Measurements from ENCODE around the gene SEPHS2.
A peak's percentile ranks its signal among the peaks of the same experiment; 100 is the strongest.
"Not testable (repeated sequence)": the region's sequence is repeated elsewhere in the genome, so short reads cannot be mapped to it uniquely, and the experiment has no call there.

SEPHS2 gene

GRCh38 chr16:30445408-30446202 lies at the start of gene SEPHS2:
TSS of gene SEPHS2 (minus strand) at chr16:30445874. CDS start at chr16:30445727, 147 bp downstream.
- DNase-seq (ENCODE audit: low read depth in 2 of 2) = peak; percentile 95 to 98

GRCh38 chr16:30494709-30495108 lies 49.0 kb upstream of the SEPHS2 start:
- no peak for DNase-seq (ENCODE audit: low read depth in 2 of 2)

GRCh38 chr16:30493941-30494488 lies 48.3 kb upstream of the SEPHS2 start:
- DNase-seq (ENCODE audit: low read depth in 2 of 2) = no peak

DNA sequence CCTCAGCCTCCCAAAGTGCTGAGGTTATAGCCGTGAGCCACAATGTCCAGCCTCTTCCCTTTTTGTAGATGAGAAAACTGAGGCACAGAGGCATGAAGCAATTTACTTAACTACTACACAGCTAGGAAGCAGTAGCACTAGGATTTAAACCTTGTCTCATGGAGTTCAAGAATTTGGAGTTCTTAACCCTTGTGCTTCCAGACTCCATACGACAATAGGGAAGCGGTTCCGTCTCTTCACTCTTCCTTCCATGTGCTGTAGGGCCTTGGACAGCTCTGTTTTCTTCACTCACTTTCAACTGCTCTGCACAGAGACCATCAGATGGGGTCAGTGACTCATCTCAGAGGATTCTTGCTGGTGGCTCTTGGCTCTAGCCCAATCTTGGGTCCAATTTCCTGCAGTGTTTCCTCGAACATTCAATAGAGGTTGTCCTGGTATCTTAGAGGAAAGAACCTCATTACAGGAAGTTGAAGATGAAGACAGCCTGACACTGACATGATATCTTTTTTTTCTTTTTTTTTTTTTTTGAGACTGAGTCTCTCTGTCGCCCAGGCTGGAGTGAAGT lies 46.2 kb upstream of the SEPHS2 start:
- DNase-seq (ENCODE audit: low read depth in 2 of 2) = no peak

GRCh38 chr16:30491229-30491628 lies 45.6 kb upstream of the SEPHS2 start:
- DNase-seq (ENCODE audit: low read depth in 2 of 2) = no peak

DNA sequence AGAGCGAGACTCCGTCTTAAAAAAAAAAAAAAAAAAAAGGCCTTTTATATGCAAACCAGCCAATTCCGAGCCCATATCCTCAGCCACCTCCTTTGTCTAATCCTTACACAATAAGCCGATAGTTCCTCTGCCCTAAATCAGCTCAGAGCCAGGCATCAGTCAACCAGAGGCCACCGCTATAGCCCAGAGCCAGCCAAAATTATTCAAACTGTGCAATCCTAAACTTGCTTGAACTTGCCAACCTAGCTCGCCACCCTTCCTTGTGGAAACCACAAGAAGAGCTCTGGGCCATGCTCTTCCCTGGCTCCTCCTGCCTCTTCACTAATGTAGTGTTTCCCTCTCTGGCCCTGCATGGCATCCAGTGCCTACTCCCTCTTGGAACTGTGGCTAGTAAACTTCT lies 44.5 kb upstream of the SEPHS2 start:
- DNase-seq (ENCODE audit: low read depth in 2 of 2) = no peak

GRCh38 chr16:30488764-30489605 lies 43.3 kb upstream of the SEPHS2 start:
- DNase-seq (ENCODE audit: low read depth in 2 of 2) = no peak

DNA sequence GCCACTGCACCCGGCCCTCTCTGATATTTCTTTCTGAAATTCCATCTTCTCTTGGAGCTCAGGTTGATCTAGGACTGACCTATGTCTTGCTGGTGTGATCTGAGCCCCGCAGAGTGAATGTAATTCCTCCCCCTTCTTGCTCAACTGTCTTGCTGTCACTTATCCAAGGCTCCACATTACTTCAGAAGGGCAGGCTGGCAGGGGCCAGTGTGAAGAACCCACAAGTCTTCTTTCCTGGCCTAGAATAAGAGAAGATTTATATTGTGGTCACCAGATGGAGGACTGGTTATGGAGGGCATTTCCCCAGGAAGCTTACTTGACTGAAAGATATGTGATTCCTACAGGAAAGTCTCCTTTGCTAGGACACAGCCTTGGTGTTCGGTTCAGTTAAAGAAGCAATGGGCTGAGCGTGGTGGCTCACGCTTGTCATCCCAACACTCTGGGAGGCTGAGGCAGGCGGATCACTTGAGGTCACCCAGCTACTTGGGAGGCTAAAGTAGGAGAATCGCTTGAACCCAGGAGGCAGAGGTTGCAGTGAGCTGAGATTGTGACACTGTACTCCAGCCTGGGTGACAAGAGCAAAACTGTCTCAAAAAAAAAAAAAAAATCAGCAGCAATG lies 40.3 kb upstream of the SEPHS2 start:
- no peak for DNase-seq (ENCODE audit: low read depth in 2 of 2)

DNA sequence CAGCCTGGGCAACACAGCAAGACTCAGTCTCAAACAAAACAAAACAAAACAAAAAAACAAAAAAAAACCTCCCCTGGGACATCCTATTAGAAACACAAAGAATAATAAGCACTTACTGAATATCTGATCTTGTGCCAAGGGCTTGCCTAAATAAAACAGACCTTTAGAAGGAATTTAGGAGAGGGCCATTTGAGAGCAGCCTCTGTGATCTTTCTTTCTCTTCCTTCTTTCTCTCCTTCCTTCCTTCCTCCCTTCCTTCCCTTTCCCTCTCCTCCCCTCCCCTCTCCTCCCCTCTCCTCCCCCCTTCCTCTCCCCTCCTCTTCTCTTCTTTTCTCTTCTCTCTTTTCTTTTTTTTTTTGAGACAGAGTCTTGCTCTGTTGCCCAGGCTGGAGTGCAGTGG lies 39.2 kb upstream of the SEPHS2 start:
- no peak for DNase-seq (ENCODE audit: low read depth in 2 of 2)

- no peak for DNase-seq (ENCODE audit: low read depth in 2 of 2)
Observed at GRCh38 chr16:30482366-30482765, 36.7 kb upstream of the SEPHS2 start.

DNA sequence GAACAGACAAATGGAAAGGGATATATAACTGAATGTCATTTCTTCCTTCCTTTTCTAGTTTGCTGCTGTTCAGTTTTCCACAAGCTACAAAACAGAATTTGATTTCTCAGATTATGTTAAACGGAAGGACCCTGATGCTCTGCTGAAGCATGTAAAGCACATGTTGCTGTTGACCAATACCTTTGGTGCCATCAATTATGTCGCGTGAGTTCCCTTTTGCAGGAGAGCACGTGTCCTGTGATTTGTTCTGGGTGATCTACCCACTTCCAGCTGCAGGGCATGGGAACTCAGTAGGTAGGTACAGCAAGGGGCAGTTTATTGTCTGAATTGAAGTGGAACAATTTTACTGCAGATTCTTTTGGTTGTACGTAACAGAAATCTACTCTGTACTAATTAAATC lies 35.7 kb upstream of the SEPHS2 start:
- no peak for DNase-seq (ENCODE audit: low read depth in 2 of 2)

GRCh38 chr16:30478766-30479478 lies 33.2 kb upstream of the SEPHS2 start:
- no peak for DNase-seq (ENCODE audit: low read depth in 2 of 2)

DNA sequence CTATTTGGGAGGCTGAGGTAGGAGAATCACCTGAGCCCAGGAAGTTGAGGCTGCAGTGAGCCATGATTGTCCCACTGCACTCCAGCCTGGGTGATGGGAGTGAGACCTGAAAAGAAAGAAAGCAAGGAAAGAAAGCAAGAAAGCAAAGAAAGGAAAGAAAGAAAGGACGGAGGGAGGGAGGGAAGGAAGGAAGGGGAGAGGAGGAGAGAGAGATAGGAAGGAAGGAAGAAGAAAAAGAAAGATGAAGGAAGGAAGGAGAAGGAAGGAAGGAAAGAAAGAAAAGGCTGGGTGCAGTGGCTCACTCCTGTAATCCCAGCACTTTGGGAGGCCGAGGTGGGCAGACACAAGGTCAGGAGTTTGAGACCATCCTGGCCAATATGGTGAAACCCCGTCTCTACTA lies 32.1 kb upstream of the SEPHS2 start:
- DNase-seq (ENCODE audit: low read depth in 2 of 2) = not testable (repeated sequence)

- DNase-seq (ENCODE audit: low read depth in 2 of 2) = no peak
Observed at GRCh38 chr16:30476991-30477390, 31.3 kb upstream of the SEPHS2 start.

DNA sequence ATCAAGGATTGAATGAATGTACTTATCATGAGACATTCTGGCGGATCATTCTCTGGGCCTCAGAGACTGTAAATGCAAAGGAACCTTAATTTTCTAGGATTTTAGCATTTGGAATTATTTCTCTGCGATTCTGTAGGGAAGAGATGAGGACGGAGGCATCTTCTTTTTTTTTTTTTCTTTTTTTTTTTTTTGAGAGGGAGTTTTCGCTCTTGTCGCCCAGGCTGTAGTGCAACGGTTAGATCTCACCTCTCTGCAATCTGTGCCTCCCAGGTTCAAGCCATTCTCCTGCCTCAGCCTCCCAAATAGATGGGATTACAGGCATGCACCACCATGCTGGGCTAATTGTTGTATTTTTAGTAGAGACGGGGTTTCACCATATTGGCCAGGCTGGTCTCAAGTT lies 29.0 kb upstream of the SEPHS2 start:
- no peak for DNase-seq (ENCODE audit: low read depth in 2 of 2)

DNA sequence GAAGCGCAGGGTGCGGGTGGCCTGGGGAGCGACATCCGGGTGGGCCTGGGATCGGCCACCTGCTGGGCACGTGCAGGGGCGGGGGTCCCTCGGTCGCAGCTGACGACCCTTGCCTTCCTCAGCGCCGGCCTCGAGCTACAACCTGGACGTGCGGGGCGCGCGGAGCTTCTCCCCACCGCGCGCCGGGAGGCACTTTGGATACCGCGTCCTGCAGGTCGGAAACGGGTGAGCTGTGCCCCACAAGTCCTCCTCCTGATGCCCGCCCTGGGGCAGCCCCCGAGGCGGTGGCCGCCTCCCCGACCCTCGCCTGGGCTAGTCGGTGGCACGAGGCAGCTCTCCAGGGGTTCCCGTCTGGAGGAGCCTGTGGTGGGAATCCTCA lies 28.4 kb upstream of the SEPHS2 start:
- DNase-seq (ENCODE audit: low read depth in 2 of 2) = no peak

- DNase-seq (ENCODE audit: low read depth in 2 of 2) = peak; percentile 47 to 55
Observed at GRCh38 chr16:30473231-30474073, 27.8 kb upstream of the SEPHS2 start.

GRCh38 chr16:30472328-30472942 lies 26.8 kb upstream of the SEPHS2 start, which contains the start of gene ITGAL:
TSS of gene ITGAL (plus strand) at chr16:30472742. CDS start at chr16:30472838, 96 bp downstream.
- DNase-seq (ENCODE audit: low read depth in 2 of 2) = peak; percentile 69 to 72

GRCh38 chr16:30470632-30470995 lies 24.9 kb upstream of the SEPHS2 start:
- DNase-seq (ENCODE audit: low read depth in 2 of 2) = no peak

DNA sequence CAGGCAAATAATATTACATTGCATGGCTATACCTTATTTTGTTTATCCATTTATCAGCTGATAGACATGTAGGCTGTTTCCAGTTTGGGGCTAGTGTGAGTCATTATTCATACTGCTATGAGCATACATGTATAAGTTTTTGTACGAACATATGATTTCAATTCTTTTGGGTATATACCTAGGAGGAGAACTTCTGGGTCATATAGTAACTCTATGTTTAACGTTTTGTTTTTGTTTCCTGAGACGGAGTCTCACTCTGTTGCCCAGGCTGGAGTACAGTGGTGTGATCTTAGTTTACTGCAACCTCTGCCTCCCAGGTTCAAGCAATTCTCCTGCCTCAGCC lies 24.5 kb upstream of the SEPHS2 start:
- no peak for DNase-seq (ENCODE audit: low read depth in 2 of 2)

Data from activated CD4-positive, alpha-beta T cell treated with anti-CD3 and anti-CD28 coated beads for 24 hours (primary cell).